ENCODE measurements around the gene ST6GAL2. TPM values are rescaled to one million over a fixed set of nuclear protein-coding genes. Genes with fewer than 3 reads are reported as not detected.

Gene ST6GAL2
- total RNA-seq, 1 donor: 0.36 TPM

- Histone ChIP-seq H4K20me1 (ENCODE audit: insufficient read depth, low read length) (no peaks in the 10 kb centered on the region), H3K27me3 (ENCODE audit: insufficient read depth, low read length) (no peaks in the 10 kb centered on the region), H2AFZ (ENCODE audit: low read length) (no peak overlapping the region), H3K27ac (ENCODE audit: low read depth, low read length) (no peak overlapping the region), H3K36me3 (ENCODE audit: insufficient read depth, low read length) (no peaks in the 10 kb centered on the region), H3K4me3 (ENCODE audit: insufficient read depth, low read length) (no peak overlapping the region), H3K79me2 (ENCODE audit: insufficient read depth, low read length) (no peaks in the 10 kb centered on the region), H3K4me1 (ENCODE audit: insufficient read depth, low read length) (no peaks in the 10 kb centered on the region), H3K9me3 (ENCODE audit: low read depth, low read length) (no peaks in the 10 kb centered on the region), H3K4me2 (ENCODE audit: insufficient read depth, low read length) (no peak overlapping the region)
- no peak for DNase-seq (ENCODE audit: insufficient read length, low spot score, missing footprints)
- TF ChIP-seq CTCF (IDR thresholded peaks at IDR 0.05; ENCODE audit: extremely low read depth, low read depth, low read length): no peak
Observed at GRCh38 chr2:106849253-106849652, 36.7 kb downstream of the ST6GAL2 start.

- H3K4me1 ChIP-seq (ENCODE audit: insufficient read depth, low read length): no peaks in the 10 kb centered on the region
- H4K20me1 ChIP-seq (ENCODE audit: insufficient read depth, low read length): no peaks in the 10 kb centered on the region
- H2AFZ ChIP-seq (ENCODE audit: low read length): no peak overlapping the region
- no peak for DNase-seq (ENCODE audit: insufficient read length, low spot score, missing footprints)
- H3K79me2 ChIP-seq (ENCODE audit: insufficient read depth, low read length): no peaks in the 10 kb centered on the region
- H3K36me3 ChIP-seq (ENCODE audit: insufficient read depth, low read length): no peaks in the 10 kb centered on the region
- H3K4me2 ChIP-seq (ENCODE audit: insufficient read depth, low read length): no peak overlapping the region
- no peaks in the 10 kb centered on the region for H3K27me3 ChIP-seq (ENCODE audit: insufficient read depth, low read length)
- H3K9me3 ChIP-seq (ENCODE audit: low read depth, low read length): no peaks in the 10 kb centered on the region
- no peak overlapping the region for H3K27ac ChIP-seq (ENCODE audit: low read depth, low read length)
- no peak overlapping the region for H3K4me3 ChIP-seq (ENCODE audit: insufficient read depth, low read length)
- TF ChIP-seq CTCF (IDR thresholded peaks at IDR 0.05; ENCODE audit: extremely low read depth, low read depth, low read length): no peak
Observed at GRCh38 chr2:106847366-106847765, 38.6 kb downstream of the ST6GAL2 start.

GRCh38 chr2:106845716-106846115 is 40.3 kb downstream of the ST6GAL2 start:
- no peaks in the 10 kb centered on the region for H3K4me1 ChIP-seq (ENCODE audit: insufficient read depth, low read length)

GRCh38 chr2:106843910-106844250 is 42.1 kb downstream of the ST6GAL2 start:
- H3K9me3 ChIP-seq (ENCODE audit: low read depth, low read length): no peaks in the 10 kb centered on the region
- no peaks in the 10 kb centered on the region for H4K20me1 ChIP-seq (ENCODE audit: insufficient read depth, low read length)
- no peak for DNase-seq (ENCODE audit: insufficient read length, low spot score, missing footprints)
- H3K4me1 ChIP-seq (ENCODE audit: insufficient read depth, low read length): no peaks in the 10 kb centered on the region
- no peak for TF ChIP-seq CTCF (IDR thresholded peaks at IDR 0.05; ENCODE audit: extremely low read depth, low read depth, low read length)
- no peaks in the 10 kb centered on the region for H3K79me2 ChIP-seq (ENCODE audit: insufficient read depth, low read length)
- H3K27me3 ChIP-seq (ENCODE audit: insufficient read depth, low read length): peaks cover 2% of the 10 kb centered on the region
- no peak overlapping the region for H3K4me2 ChIP-seq (ENCODE audit: insufficient read depth, low read length)
- H3K27ac ChIP-seq (ENCODE audit: low read depth, low read length): no peak overlapping the region
- no peak overlapping the region for H2AFZ ChIP-seq (ENCODE audit: low read length)
- H3K36me3 ChIP-seq (ENCODE audit: insufficient read depth, low read length): no peaks in the 10 kb centered on the region
- H3K4me3 ChIP-seq (ENCODE audit: insufficient read depth, low read length): no peak overlapping the region

More at GRCh38 chr2:106845716-106846115, 40.3 kb downstream of the ST6GAL2 start:
- no peak for TF ChIP-seq CTCF (IDR thresholded peaks at IDR 0.05; ENCODE audit: extremely low read depth, low read depth, low read length)
- Histone ChIP-seq H3K9me3 (ENCODE audit: low read depth, low read length) (no peaks in the 10 kb centered on the region), H3K4me3 (ENCODE audit: insufficient read depth, low read length) (no peak overlapping the region), H3K27me3 (ENCODE audit: insufficient read depth, low read length) (peaks cover 2% of the 10 kb centered on the region), H3K79me2 (ENCODE audit: insufficient read depth, low read length) (no peaks in the 10 kb centered on the region), H3K4me2 (ENCODE audit: insufficient read depth, low read length) (no peak overlapping the region), H2AFZ (ENCODE audit: low read length) (no peak overlapping the region), H3K27ac (ENCODE audit: low read depth, low read length) (no peak overlapping the region), H3K36me3 (ENCODE audit: insufficient read depth, low read length) (no peaks in the 10 kb centered on the region), H4K20me1 (ENCODE audit: insufficient read depth, low read length) (no peaks in the 10 kb centered on the region)
- no peak for DNase-seq (ENCODE audit: insufficient read length, low spot score, missing footprints)

All from osteoblast (primary cell).